Measurements from ENCODE around the gene GNPAT.

Gene GNPAT

GRCh38 chr1:231240883-231241735, at the start of gene GNPAT:
Gene GNPAT (plus strand): TSS chr1:231241212. CDS start chr1:231241379, 167 bp downstream.
- in situ Hi-C loops (cut with HindIII; ENCODE audit: low sequenced_read_pairs), result no loop called here

GRCh38 chr1:231192620-231193163, 48.3 kb upstream of the GNPAT start:
- in situ Hi-C loops (cut with HindIII; ENCODE audit: low sequenced_read_pairs), result no loop called here

GRCh38 chr1:231193710-231194340, 47.2 kb upstream of the GNPAT start:
- in situ Hi-C loops (cut with HindIII; ENCODE audit: low sequenced_read_pairs), result no loop called here

- in situ Hi-C loops (cut with HindIII; ENCODE audit: low sequenced_read_pairs), result no loop called here
Observed at GRCh38 chr1:231194476-231194842, 46.6 kb upstream of the GNPAT start.

- in situ Hi-C loops (cut with HindIII; ENCODE audit: low sequenced_read_pairs), result loop anchor here (5.0 kb wide), 2 partner anchors 43 to 67 kb away; no protein-coding TSS in a partner anchor
Observed at GRCh38 chr1:231194843-231195516, 46.0 kb upstream of the GNPAT start.

GRCh38 chr1:231196307-231196706, 44.7 kb upstream of the GNPAT start:
- in situ Hi-C loops (cut with HindIII; ENCODE audit: low sequenced_read_pairs), result loop anchor here (5.0 kb wide), 2 partner anchors 44 to 66 kb away; no protein-coding TSS in a partner anchor

- in situ Hi-C loops (cut with HindIII; ENCODE audit: low sequenced_read_pairs), result loop anchor here (5.0 kb wide), 2 partner anchors 44 to 66 kb away; no protein-coding TSS in a partner anchor
Observed at GRCh38 chr1:231196728-231197127, 44.3 kb upstream of the GNPAT start.

GRCh38 chr1:231199868-231200267, 41.1 kb upstream of the GNPAT start:
- in situ Hi-C loops (cut with HindIII; ENCODE audit: low sequenced_read_pairs), result loop anchor here (5.0 kb wide), 2 partner anchors 48 to 62 kb away; no protein-coding TSS in a partner anchor

- in situ Hi-C loops (cut with HindIII; ENCODE audit: low sequenced_read_pairs), result no loop called here
Observed at GRCh38 chr1:231200388-231201031, 40.5 kb upstream of the GNPAT start.

- in situ Hi-C loops (cut with HindIII; ENCODE audit: low sequenced_read_pairs), result no loop called here
Observed at GRCh38 chr1:231201375-231201978, 39.5 kb upstream of the GNPAT start.

- in situ Hi-C loops (cut with HindIII; ENCODE audit: low sequenced_read_pairs), result no loop called here
Observed at GRCh38 chr1:231201979-231202633, 38.9 kb upstream of the GNPAT start.

GRCh38 chr1:231203259-231204057, 37.6 kb upstream of the GNPAT start:
- in situ Hi-C loops (cut with HindIII; ENCODE audit: low sequenced_read_pairs), result no loop called here

GRCh38 chr1:231206856-231207255, 34.2 kb upstream of the GNPAT start:
- in situ Hi-C loops (cut with HindIII; ENCODE audit: low sequenced_read_pairs), result no loop called here

- in situ Hi-C loops (cut with HindIII; ENCODE audit: low sequenced_read_pairs), result no loop called here
Observed at GRCh38 chr1:231207437-231207836, 33.6 kb upstream of the GNPAT start.

- in situ Hi-C loops (cut with HindIII; ENCODE audit: low sequenced_read_pairs), result no loop called here
Observed at GRCh38 chr1:231208980-231209379, 32.0 kb upstream of the GNPAT start.

- in situ Hi-C loops (cut with HindIII; ENCODE audit: low sequenced_read_pairs), result no loop called here
Observed at GRCh38 chr1:231209531-231209930, 31.5 kb upstream of the GNPAT start.

- in situ Hi-C loops (cut with HindIII; ENCODE audit: low sequenced_read_pairs), result no loop called here
Observed at GRCh38 chr1:231210126-231210525, 30.9 kb upstream of the GNPAT start.

GRCh38 chr1:231211005-231211857, 29.8 kb upstream of the GNPAT start:
- in situ Hi-C loops (cut with HindIII; ENCODE audit: low sequenced_read_pairs), result no loop called here
